ENCODE data around the gene CIT. TPM values are rescaled to one million over a fixed set of nuclear protein-coding genes. Genes with fewer than 3 reads are reported as not detected.

Gene CIT, protein sequence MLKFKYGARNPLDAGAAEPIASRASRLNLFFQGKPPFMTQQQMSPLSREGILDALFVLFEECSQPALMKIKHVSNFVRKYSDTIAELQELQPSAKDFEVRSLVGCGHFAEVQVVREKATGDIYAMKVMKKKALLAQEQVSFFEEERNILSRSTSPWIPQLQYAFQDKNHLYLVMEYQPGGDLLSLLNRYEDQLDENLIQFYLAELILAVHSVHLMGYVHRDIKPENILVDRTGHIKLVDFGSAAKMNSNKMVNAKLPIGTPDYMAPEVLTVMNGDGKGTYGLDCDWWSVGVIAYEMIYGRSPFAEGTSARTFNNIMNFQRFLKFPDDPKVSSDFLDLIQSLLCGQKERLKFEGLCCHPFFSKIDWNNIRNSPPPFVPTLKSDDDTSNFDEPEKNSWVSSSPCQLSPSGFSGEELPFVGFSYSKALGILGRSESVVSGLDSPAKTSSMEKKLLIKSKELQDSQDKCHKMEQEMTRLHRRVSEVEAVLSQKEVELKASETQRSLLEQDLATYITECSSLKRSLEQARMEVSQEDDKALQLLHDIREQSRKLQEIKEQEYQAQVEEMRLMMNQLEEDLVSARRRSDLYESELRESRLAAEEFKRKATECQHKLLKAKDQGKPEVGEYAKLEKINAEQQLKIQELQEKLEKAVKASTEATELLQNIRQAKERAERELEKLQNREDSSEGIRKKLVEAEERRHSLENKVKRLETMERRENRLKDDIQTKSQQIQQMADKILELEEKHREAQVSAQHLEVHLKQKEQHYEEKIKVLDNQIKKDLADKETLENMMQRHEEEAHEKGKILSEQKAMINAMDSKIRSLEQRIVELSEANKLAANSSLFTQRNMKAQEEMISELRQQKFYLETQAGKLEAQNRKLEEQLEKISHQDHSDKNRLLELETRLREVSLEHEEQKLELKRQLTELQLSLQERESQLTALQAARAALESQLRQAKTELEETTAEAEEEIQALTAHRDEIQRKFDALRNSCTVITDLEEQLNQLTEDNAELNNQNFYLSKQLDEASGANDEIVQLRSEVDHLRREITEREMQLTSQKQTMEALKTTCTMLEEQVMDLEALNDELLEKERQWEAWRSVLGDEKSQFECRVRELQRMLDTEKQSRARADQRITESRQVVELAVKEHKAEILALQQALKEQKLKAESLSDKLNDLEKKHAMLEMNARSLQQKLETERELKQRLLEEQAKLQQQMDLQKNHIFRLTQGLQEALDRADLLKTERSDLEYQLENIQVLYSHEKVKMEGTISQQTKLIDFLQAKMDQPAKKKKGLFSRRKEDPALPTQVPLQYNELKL (N-terminal part only)
- total RNA-seq (2013; cell fraction: nucleolus; rRNA removed): 114 and 127 TPM in 2 replicates
- total RNA-seq (2014; rRNA removed): 15.0 and 21.2 TPM in 2 replicates
- total RNA-seq (2014; rRNA removed; fragmentation: Illumina TruSeq; extraction: Trizol): 14.0 and 14.5 TPM in 2 replicates
- 35.7 and 38.2 TPM in 2 replicates for total RNA-seq (2021)
- polyA plus RNA-seq (2011; ENCODE audit: low read depth): 7.4 TPM
- 17.0 and 22.0 TPM in 2 replicates for polyA plus RNA-seq (2011; rRNA removed)
- polyA plus RNA-seq (2011; cell fraction: cytosol; rRNA removed): 17.1 and 17.4 TPM in 2 replicates
- polyA plus RNA-seq (2011; cell fraction: nucleus; rRNA removed): 55.6 and 64.8 TPM in 2 replicates
- polyA plus RNA-seq (2012): 11.4 and 11.6 TPM in 2 replicates
- 13.7 and 14.8 TPM in 2 replicates for polyA plus RNA-seq (2014; fragmentation: Illumina TruSeq; extraction: Trizol)
- polyA plus RNA-seq (2014; fragmentation: Nextera tagmentation; extraction: Ambion mirVana): 1 to 10 TPM; 1.0 to 1.8 TPM
- 18.6 and 24.1 TPM in 2 replicates for polyA plus RNA-seq (2014; rRNA removed)
- 10 to 100 TPM; 12.9 to 17.9 TPM for polyA plus RNA-seq (2016; fragmentation: Nextera tagmentation; extraction: Ambion mirVana)
- polyA minus RNA-seq (2011; rRNA and poly(A)+ RNA removed): 41.1 and 47.0 TPM in 2 replicates
- 13.9 and 20.6 TPM in 2 replicates for polyA minus RNA-seq (2011; cell fraction: cytosol; rRNA and poly(A)+ RNA removed)
- 34.3 and 57.8 TPM in 2 replicates for polyA minus RNA-seq (2011; cell fraction: nucleus; rRNA and poly(A)+ RNA removed)
- Bru-seq, nascent RNA: percentile 62 among the genes with signal in this experiment
- BruChase-seq, experiment 1, labeled RNA remaining after a 6-hour chase: percentile 68 among the genes with signal in this experiment
- percentile 66 among the genes with signal in this experiment for BruChase-seq, experiment 2, labeled RNA remaining after a 2-hour chase
- long read RNA-seq, experiment 1, partial matches to known transcripts: 2 of 8 reads
- long read RNA-seq, experiment 1, other reads (novel, unspliced or antisense): 6 of 8 reads
- long read RNA-seq, experiment 2, partial matches to known transcripts: 16 of 20 reads
- long read RNA-seq, experiment 2, other reads (novel, unspliced or antisense): 4 of 20 reads

DNA sequence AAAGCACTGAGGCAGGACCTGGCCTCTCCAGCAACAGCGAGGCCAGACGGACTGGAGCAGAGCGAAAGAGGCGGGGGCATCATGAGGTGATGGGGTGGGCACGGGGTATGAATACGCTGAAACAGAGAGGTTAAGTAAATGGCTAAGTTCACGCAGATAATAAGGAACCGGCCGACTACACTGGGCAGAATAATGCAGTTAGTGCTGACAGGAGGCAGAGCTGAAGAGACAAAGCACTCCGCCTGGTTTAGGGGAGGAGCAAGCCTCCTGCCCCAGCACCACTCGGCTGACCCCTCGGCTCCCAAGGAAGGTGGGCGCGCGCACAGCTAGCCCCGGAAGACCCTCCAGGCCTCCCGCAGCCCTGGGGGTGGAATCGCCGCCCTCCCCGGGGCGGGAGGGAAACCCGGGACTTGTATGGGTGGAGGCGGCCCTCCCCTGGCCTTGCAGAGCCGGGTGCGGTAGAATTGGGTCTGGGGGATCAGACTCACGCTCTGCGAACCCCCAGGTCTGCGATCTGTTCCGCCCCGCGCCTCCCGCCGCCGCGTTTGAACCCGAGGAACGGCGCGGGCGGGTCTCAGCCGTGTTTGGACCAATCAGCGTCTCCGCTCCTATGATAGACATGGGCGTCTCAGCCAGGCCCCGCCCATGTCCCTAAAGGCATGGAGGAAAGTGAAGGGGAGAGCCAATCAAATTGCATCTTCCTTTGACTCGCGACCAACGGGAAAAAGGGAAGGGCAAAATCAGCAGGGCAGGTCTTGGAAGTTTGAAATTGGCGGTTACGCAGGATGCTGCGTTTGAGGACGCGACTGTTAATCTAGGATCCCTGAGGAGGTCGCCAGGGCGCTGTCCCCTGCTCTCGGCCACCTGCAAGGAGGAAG is at the start of gene CIT:
CIT (minus strand) TSS at position 560 of the 878 bp plus-strand sequence. CDS start 1,152 bp downstream, outside the sequence.
- peak; percentile 81 for DNase-seq (ENCODE audit: low read depth, low spot score)
- no peaks in the 10 kb centered on the region for H3K27me3 ChIP-seq (replicated peaks in 1 of 2; ENCODE audit: control insufficient read depth in 2 of 2, insufficient read depth in 2 of 2, low read length in 1 of 2)
- H3K9ac ChIP-seq (ENCODE audit: control insufficient read depth, insufficient read depth, low read length): peak within 1 kb of the TSS; percentile 89
- peaks cover 0 to 3% of the 10 kb centered on the region in 2 experiments; a peak in 3 of 4 replicates for H3K36me3 ChIP-seq (ENCODE audit: control insufficient read depth in 2 of 2, insufficient read depth in 2 of 2, low read length in 1 of 2)
- H3K9me3 ChIP-seq (replicated peaks; ENCODE audit: control insufficient read depth, insufficient read depth, low read length): no peaks in the 10 kb centered on the region
- H3K4me1 ChIP-seq (ENCODE audit: control insufficient read depth, insufficient read depth, low read length): no peaks in the 10 kb centered on the region
- H2AFZ ChIP-seq (ENCODE audit: control insufficient read depth, low read depth, low read length): peak within 1 kb of the TSS; percentile 98
- peak within 1 kb of the TSS; percentile 90 for H3K4me3 ChIP-seq
- H3K79me2 ChIP-seq (ENCODE audit: control insufficient read depth, insufficient read depth, low read length): peaks cover 7% of the 10 kb centered on the region
- intact Hi-C loops (cut with micrococcal nuclease; ENCODE audit: unreplicated experiment): no loop called here
- SMC1A ChIA-PET (ENCODE audit: uncharacterized antibody, unreplicated experiment): interaction anchor here (1.0 kb wide), 1 partner anchor 235 kb away, joined by 3 read pairs; no protein-coding TSS in a partner anchor
- no peaks in the 10 kb centered on the region for H4K20me1 ChIP-seq (ENCODE audit: control insufficient read depth, insufficient read depth)
- 2% methylated on average over 54 of the region's 56 CpGs for WGBS (ENCODE audit: insufficient coverage, insufficient replicate concordance, low lambda C conversion rate, missing lambda C conversion rate)
- CTCF ChIA-PET: interaction anchor here (0.6 to 1.0 kb wide), 4 partner anchors 12 to 324 kb away, joined by 3 to 4 read pairs (median 3); partner anchors contain the start of gene RPLP0
- POLR2A ChIA-PET: interaction anchor here (0.8 to 1.5 kb wide), 3 partner anchors 8 to 240 kb away, joined by 4 to 7 read pairs (median 4); partner anchors contain the start of gene RAB35
- in situ Hi-C loops (cut with MboI): no loop called here
- ATAC-seq: peak; percentile 100
- BruUV-seq (replicated peaks): TSS peak; percentile 74
- H3K4me2 ChIP-seq (ENCODE audit: control insufficient read depth, insufficient read depth): peak within 1 kb of the TSS; percentile 53
- RAD21 ChIA-PET (ENCODE audit: unreplicated experiment): interaction anchor here (0.6 kb wide), 1 partner anchor 1494 kb away, joined by 3 read pairs; no protein-coding TSS in a partner anchor
- H3K27ac ChIP-seq (ENCODE audit: control insufficient read depth, insufficient read depth): peak within 1 kb of the TSS; percentile 79
- FAIRE-seq: peak; percentile 93
- TF ChIP-seq YY1 (IDR thresholded peaks at IDR 0.05; ENCODE audit: low read depth, low read length) (no peak), SPI1 (IDR thresholded peaks at IDR 0.05; ENCODE audit: borderline replicate concordance, insufficient read depth, low read depth, low read length) (peak; percentile 48; the same call in 1 of the 2 replicates), EP300 (IDR thresholded peaks at IDR 0.05; ENCODE audit: borderline replicate concordance in 1 of 2, control insufficient read depth in 1 of 2, low read depth in 2 of 2, low read length in 2 of 2) (no peak), RELA (IDR thresholded peaks at IDR 0.05; ENCODE audit: borderline replicate concordance, partially characterized antibody) (no peak), CREB1 (IDR thresholded peaks at IDR 0.05; ENCODE audit: low read depth) (peak; percentile 85)
- TF ChIP-seq, protein P1, sequence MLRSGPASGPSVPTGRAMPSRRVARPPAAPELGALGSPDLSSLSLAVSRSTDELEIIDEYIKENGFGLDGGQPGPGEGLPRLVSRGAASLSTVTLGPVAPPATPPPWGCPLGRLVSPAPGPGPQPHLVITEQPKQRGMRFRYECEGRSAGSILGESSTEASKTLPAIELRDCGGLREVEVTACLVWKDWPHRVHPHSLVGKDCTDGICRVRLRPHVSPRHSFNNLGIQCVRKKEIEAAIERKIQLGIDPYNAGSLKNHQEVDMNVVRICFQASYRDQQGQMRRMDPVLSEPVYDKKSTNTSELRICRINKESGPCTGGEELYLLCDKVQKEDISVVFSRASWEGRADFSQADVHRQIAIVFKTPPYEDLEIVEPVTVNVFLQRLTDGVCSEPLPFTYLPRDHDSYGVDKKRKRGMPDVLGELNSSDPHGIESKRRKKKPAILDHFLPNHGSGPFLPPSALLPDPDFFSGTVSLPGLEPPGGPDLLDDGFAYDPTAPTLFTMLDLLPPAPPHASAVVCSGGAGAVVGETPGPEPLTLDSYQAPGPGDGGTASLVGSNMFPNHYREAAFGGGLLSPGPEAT (IDR thresholded peaks at IDR 0.05; ENCODE audit: low read depth): 0 out of 2 replicates have a peak, but pooled peaks have one; percentile 32
- TF ChIP-seq, protein P2, sequence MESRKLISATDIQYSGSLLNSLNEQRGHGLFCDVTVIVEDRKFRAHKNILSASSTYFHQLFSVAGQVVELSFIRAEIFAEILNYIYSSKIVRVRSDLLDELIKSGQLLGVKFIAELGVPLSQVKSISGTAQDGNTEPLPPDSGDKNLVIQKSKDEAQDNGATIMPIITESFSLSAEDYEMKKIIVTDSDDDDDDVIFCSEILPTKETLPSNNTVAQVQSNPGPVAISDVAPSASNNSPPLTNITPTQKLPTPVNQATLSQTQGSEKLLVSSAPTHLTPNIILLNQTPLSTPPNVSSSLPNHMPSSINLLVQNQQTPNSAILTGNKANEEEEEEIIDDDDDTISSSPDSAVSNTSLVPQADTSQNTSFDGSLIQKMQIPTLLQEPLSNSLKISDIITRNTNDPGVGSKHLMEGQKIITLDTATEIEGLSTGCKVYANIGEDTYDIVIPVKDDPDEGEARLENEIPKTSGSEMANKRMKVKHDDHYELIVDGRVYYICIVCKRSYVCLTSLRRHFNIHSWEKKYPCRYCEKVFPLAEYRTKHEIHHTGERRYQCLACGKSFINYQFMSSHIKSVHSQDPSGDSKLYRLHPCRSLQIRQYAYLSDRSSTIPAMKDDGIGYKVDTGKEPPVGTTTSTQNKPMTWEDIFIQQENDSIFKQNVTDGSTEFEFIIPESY (IDR thresholded peaks at IDR 0.05): no peak
